GM12875 (cell line): ENCODE measurements around the gene USP6NL.

Source experiments
- H3K4me3 ChIP-seq: one replicate; pipeline ENCODE4 v1.5.1; 2011; ENCODE audit warnings: low read depth, low read length, control low read depth
- TF ChIP-seq, protein P1 (sequence below): IDR thresholded peaks from 2 replicates; pipeline ENCODE4 v1.5.1; 2011; ENCODE audit warnings: low read depth, mild to moderate bottlenecking, control low read depth, inconsistent platforms, low read length, moderate library complexity, borderline replicate concordance; ENCODE audit not compliant: insufficient read depth

USP6NL gene

GRCh38 chr10:11479300-11479699, 132.2 kb downstream of the USP6NL start:
- TF ChIP-seq, protein P1, sequence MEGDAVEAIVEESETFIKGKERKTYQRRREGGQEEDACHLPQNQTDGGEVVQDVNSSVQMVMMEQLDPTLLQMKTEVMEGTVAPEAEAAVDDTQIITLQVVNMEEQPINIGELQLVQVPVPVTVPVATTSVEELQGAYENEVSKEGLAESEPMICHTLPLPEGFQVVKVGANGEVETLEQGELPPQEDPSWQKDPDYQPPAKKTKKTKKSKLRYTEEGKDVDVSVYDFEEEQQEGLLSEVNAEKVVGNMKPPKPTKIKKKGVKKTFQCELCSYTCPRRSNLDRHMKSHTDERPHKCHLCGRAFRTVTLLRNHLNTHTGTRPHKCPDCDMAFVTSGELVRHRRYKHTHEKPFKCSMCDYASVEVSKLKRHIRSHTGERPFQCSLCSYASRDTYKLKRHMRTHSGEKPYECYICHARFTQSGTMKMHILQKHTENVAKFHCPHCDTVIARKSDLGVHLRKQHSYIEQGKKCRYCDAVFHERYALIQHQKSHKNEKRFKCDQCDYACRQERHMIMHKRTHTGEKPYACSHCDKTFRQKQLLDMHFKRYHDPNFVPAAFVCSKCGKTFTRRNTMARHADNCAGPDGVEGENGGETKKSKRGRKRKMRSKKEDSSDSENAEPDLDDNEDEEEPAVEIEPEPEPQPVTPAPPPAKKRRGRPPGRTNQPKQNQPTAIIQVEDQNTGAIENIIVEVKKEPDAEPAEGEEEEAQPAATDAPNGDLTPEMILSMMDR, result no peak
- no peak overlapping the region for H3K4me3 ChIP-seq

DNA sequence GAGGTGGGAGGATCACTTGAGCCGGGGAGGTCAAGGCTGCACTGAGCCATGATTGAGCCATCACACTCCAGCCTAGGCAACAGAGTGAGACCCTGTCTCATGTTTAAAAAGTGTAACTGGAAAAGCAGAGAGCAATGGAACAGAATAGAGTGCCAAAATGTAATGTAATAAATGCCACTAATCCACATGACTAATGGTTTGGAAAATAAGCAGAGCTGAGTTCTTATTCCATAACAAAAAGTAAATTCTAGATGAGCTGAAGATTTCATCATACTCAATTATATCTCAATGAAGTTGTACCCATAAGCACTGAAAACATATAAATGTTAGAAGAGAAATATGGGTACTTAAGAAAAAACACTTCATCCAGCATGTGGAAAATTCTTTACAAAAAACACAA, 132.6 kb downstream of the USP6NL start:
- H3K4me3 ChIP-seq, result no peak overlapping the region
- TF ChIP-seq, protein P1, result no peak

- H3K4me3 ChIP-seq, result no peak overlapping the region
- TF ChIP-seq, protein P1, result no peak
Observed at GRCh38 chr10:11475831-11476434, 135.5 kb downstream of the USP6NL start.

DNA sequence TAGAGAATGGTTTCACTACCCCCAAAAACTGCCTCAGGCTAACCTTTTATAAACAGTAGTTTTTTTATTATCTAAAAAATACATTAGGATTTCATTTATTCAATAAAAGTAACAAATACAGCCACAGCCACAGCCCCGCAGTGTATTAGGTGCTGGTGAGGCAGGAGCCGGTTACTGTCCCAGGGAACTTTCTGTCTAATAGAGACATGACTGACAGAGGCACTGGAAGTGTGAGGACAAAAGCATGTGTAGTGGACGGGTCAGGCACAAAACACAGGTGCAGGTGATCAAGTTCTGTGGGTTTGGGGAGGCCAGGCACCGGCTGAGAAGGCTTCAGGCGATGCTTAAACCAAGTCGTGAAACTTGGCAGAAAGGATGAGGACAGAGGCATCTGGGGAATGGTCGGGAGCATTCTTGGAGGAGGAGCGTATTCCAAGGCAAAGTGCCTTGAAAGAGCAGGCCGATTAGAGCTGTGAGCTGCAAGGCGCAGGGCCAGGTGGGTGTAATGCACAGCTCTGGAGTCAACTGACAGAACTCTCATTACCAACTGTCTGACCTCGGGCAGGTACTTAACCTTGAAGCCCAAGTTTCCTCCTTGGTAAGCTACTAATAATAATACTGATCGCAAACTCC, 138.2 kb downstream of the USP6NL start:
- H3K4me3 ChIP-seq, result no peak overlapping the region
- TF ChIP-seq, protein P1, result no peak

GRCh38 chr10:11472158-11472753, 139.2 kb downstream of the USP6NL start:
- H3K4me3 ChIP-seq, result no peak overlapping the region
- TF ChIP-seq, protein P1, result peak; percentile 84

- H3K4me3 ChIP-seq, result no peak overlapping the region
- TF ChIP-seq, protein P1, result no peak
Observed at GRCh38 chr10:11469575-11470391, 141.7 kb downstream of the USP6NL start.
